ENCODE measurements around the gene BPTF.
"Not testable (repeated sequence)": the region's sequence is repeated elsewhere in the genome, so short reads cannot be mapped to it uniquely, and the experiment has no call there.

Gene BPTF

GRCh38 chr17:67995570-67996263 is 170.4 kb downstream of the BPTF start:
- ChIA-PET CTCF (interaction anchor here (0.8 to 4.9 kb wide), 3 partner anchors 15 to 47 kb away, joined by 3 to 25 read pairs (median 4); no protein-coding TSS in a partner anchor), POLR2A (interaction anchor here (1.5 kb wide), 1 partner anchor 24 kb away, joined by 5 read pairs; no protein-coding TSS in a partner anchor)
- DNase-seq (ENCODE audit: extremely low spot score) = peak; percentile 37
- TF ChIP-seq CTCF (IDR thresholded peaks at IDR 0.05; ENCODE audit: control extremely low read depth, extremely low read depth, low read depth, missing control alignments) = no peak

GRCh38 chr17:67996301-67997171 is 171.2 kb downstream of the BPTF start, which contains the start of gene C17orf58:
Gene C17orf58 (minus strand): TSS chr17:67996469. CDS start chr17:67996198, 271 bp downstream.
- POLR2A ChIA-PET = interaction anchor here (1.5 kb wide), 1 partner anchor 23 kb away, joined by 5 read pairs; no protein-coding TSS in a partner anchor
- not testable (repeated sequence) for DNase-seq (ENCODE audit: extremely low spot score)
- CTCF ChIA-PET = interaction anchor here (0.8 to 4.9 kb wide), 2 partner anchors 14 to 23 kb away, joined by 3 to 25 read pairs; no protein-coding TSS in a partner anchor

GRCh38 chr17:67998466-67998865 is 173.2 kb downstream of the BPTF start:
- CTCF ChIA-PET = interaction anchor here (4.9 kb wide), 1 partner anchor 12 kb away, joined by 25 read pairs; no protein-coding TSS in a partner anchor
- DNase-seq (ENCODE audit: extremely low spot score) = no peak
- POLR2A ChIA-PET = no interaction called here
- TF ChIP-seq CTCF (IDR thresholded peaks at IDR 0.05; ENCODE audit: control extremely low read depth, extremely low read depth, low read depth, missing control alignments) = no peak

GRCh38 chr17:67999291-67999911 is 174.1 kb downstream of the BPTF start:
- DNase-seq (ENCODE audit: extremely low spot score) = no peak
- POLR2A ChIA-PET = no interaction called here
- TF ChIP-seq CTCF (IDR thresholded peaks at IDR 0.05; ENCODE audit: control extremely low read depth, extremely low read depth, low read depth, missing control alignments) = no peak
- CTCF ChIA-PET = interaction anchor here (0.7 kb wide), 1 partner anchor 12 kb away, joined by 4 read pairs; no protein-coding TSS in a partner anchor

GRCh38 chr17:68004201-68004600 is 178.9 kb downstream of the BPTF start:
- no peak for DNase-seq (ENCODE audit: extremely low spot score)
- no peak for TF ChIP-seq CTCF (IDR thresholded peaks at IDR 0.05; ENCODE audit: control extremely low read depth, extremely low read depth, low read depth, missing control alignments)
- ChIA-PET POLR2A (no interaction called here), CTCF (no interaction called here)

GRCh38 chr17:68006797-68007196 is 181.5 kb downstream of the BPTF start:
- CTCF ChIA-PET = no interaction called here
- TF ChIP-seq CTCF (IDR thresholded peaks at IDR 0.05; ENCODE audit: control extremely low read depth, extremely low read depth, low read depth, missing control alignments) = no peak
- POLR2A ChIA-PET = interaction anchor here (0.9 kb wide), 1 partner anchor 29 kb away, joined by 3 read pairs; the partner anchor contains the start of gene KPNA2
- DNase-seq (ENCODE audit: extremely low spot score) = no peak
